Suprapubic skin (tissue), 4 donors: ENCODE results near the gene PRR33. TPM values are rescaled to one million over a fixed set of nuclear protein-coding genes. Genes with fewer than 3 reads are reported as not detected.

ENCODE experiments used
- DNase-seq, 2 donors: peaks; one replicate each; pipeline ENCODE4 v3.0.0-alpha.2; 2019; ENCODE audit warnings: low spot score in 2 of 2
- H3K27ac ChIP-seq: fragments of 200-600 bp; sonication (generic); one replicate; pipeline ENCODE4 v1.5.1; 2019
- H3K27me3 ChIP-seq: fragments of 200-600 bp; sonication (generic); one replicate; pipeline ENCODE4 v1.5.1; 2019
- H3K36me3 ChIP-seq: fragments of 200-600 bp; sonication (generic); one replicate; pipeline ENCODE4 v1.5.1; 2019
- H3K4me1 ChIP-seq: fragments of 200-600 bp; sonication (generic); one replicate; pipeline ENCODE4 v1.5.1; 2019
- H3K4me3 ChIP-seq: fragments of 200-600 bp; sonication (generic); one replicate; pipeline ENCODE4 v1.5.1; 2019; ENCODE audit warnings: mild to moderate bottlenecking
- H3K9me3 ChIP-seq: fragments of 200-600 bp; sonication (generic); one replicate; pipeline ENCODE4 v1.5.1; 2019
- CTCF ChIP-seq, 2 donors: fragments of 200-600 bp in 1 of 2; fragments of 450-650 bp in 1 of 2; sonication (generic) in 1 of 2; IDR thresholded peaks; one replicate each; pipeline ENCODE4 v1.5.1; 2016 to 2019; ENCODE audit warnings: antibody characterized with exemption in 2 of 2, mild to moderate bottlenecking in 1 of 2, moderate library complexity in 1 of 2
- EP300 ChIP-seq: sonication (generic); formaldehyde crosslinking; IDR thresholded peaks from one replicate; pipeline ENCODE4 v1.6.1; 2017; ENCODE audit warnings: antibody characterized with exemption
- POLR2A ChIP-seq, 2 donors: fragments of 450-650 bp; IDR thresholded peaks; one replicate each; pipeline ENCODE4 v1.6.1; 2017; ENCODE audit warnings: antibody characterized with exemption in 2 of 2, mild to moderate bottlenecking in 2 of 2, moderate library complexity in 2 of 2
- POLR2AphosphoS5 ChIP-seq, 3 donors: sonication (generic); formaldehyde crosslinking; IDR thresholded peaks; one replicate each; pipeline ENCODE4 v1.6.1; 2017; ENCODE audit warnings: antibody characterized with exemption in 3 of 3
- WGBS: methylation state at CpG from one replicate; pipeline ENCODE4 v1.1.5; 2018; 5-methylcytosine and 5-hydroxymethylcytosine counted together
- total RNA-seq, 4 donors: library from RNA; depleted of rRNA; stranded (reverse); fragments of >200 nt; gene quantifications; one replicate each; pipeline ENCODE4 v1.1.0, GENCODE V29; 2016

PRR33 gene
- total RNA-seq, 4 donors from 2014 or later, result not detected

GRCh38 chr11:1929621-1930461, 38.1 kb upstream of the PRR33 start:
- Histone ChIP-seq H3K4me1 (peaks cover 2% of the 10 kb centered on the region), H3K4me3 (no peak overlapping the region), H3K27ac (no peak overlapping the region), H3K36me3 (no peaks in the 10 kb centered on the region), H3K27me3 (no peaks in the 10 kb centered on the region), H3K9me3 (no peaks in the 10 kb centered on the region)
- 85% methylated on average over 25 of the region's 25 CpGs for WGBS
- TF ChIP-seq EP300 (no peak), CTCF (IDR thresholded peaks at IDR 0.05) (no peak), POLR2AphosphoS5 (IDR thresholded peaks at IDR 0.05) (no peak), POLR2A (IDR thresholded peaks at IDR 0.05) (no peak)
- peak in 1 of 2 donors; percentile 75 for DNase-seq

- peaks cover 10% of the 10 kb centered on the region for H3K4me1 ChIP-seq
- 94% methylated on average over 32 of the region's 35 CpGs for WGBS
- H3K36me3 ChIP-seq, result no peaks in the 10 kb centered on the region
- no peak overlapping the region for H3K27ac ChIP-seq
- peak in 1 of 2 donors; percentile 70 for DNase-seq
- H3K4me3 ChIP-seq, result no peak overlapping the region
- TF ChIP-seq POLR2AphosphoS5 (IDR thresholded peaks at IDR 0.05) (no peak), EP300 (no peak), POLR2A (IDR thresholded peaks at IDR 0.05) (no peak), CTCF (IDR thresholded peaks at IDR 0.05) (no peak)
- no peaks in the 10 kb centered on the region for H3K27me3 ChIP-seq
- no peaks in the 10 kb centered on the region for H3K9me3 ChIP-seq
Observed at GRCh38 chr11:1928891-1929541, 37.3 kb upstream of the PRR33 start.

- WGBS, result 100% methylated on average over 1 of the region's 13 CpGs
Observed at GRCh38 chr11:1928470-1928890, 36.8 kb upstream of the PRR33 start.

GRCh38 chr11:1927848-1928469, 36.3 kb upstream of the PRR33 start:
- Histone ChIP-seq H3K27me3 (no peaks in the 10 kb centered on the region), H3K36me3 (no peaks in the 10 kb centered on the region), H3K9me3 (no peaks in the 10 kb centered on the region), H3K27ac (no peak overlapping the region), H3K4me3 (no peak overlapping the region), H3K4me1 (peaks cover 12% of the 10 kb centered on the region)
- TF ChIP-seq CTCF (IDR thresholded peaks at IDR 0.05) (no peak), POLR2AphosphoS5 (IDR thresholded peaks at IDR 0.05) (no peak), EP300 (no peak), POLR2A (IDR thresholded peaks at IDR 0.05) (no peak)
- peak in 1 of 2 donors; percentile 63 for DNase-seq
- WGBS, result 82% methylated on average over 10 of the region's 20 CpGs

More at GRCh38 chr11:1928470-1928890, 36.8 kb upstream of the PRR33 start:
- Histone ChIP-seq H3K9me3 (no peaks in the 10 kb centered on the region), H3K4me1 (peaks cover 12% of the 10 kb centered on the region), H3K27ac (no peak overlapping the region), H3K27me3 (no peaks in the 10 kb centered on the region), H3K4me3 (no peak overlapping the region), H3K36me3 (no peaks in the 10 kb centered on the region)
- TF ChIP-seq CTCF (IDR thresholded peaks at IDR 0.05), result no peak
- TF ChIP-seq POLR2A (IDR thresholded peaks at IDR 0.05), result no peak
- TF ChIP-seq EP300, result no peak
- no peak for TF ChIP-seq POLR2AphosphoS5 (IDR thresholded peaks at IDR 0.05)
- DNase-seq, result no peak
